SU-DHL-6 (cell line): ENCODE results near the gene RND1.

Experiments
- H2AFZ ChIP-seq: fragments of 200-600 bp; sonication (generic); 2 replicates; pipeline ENCODE4 v1.6.1; 2014; ENCODE audit warnings: low read depth, mild to moderate bottlenecking, moderate library complexity, mixed read lengths, antibody characterized with exemption, low read length; ENCODE audit not compliant: severe bottlenecking
- H3F3A ChIP-seq: fragments of 200-600 bp; shearing (Covaris generic); 2 replicates; pipeline ENCODE4 v1.6.0; 2016; ENCODE audit warnings: antibody characterized with exemption, mild to moderate bottlenecking; ENCODE audit not compliant: insufficient read depth
- H3K27ac ChIP-seq: fragments of 200-600 bp; sonication (generic); 2 replicates; pipeline ENCODE4 v1.5.1; 2016; ENCODE audit warnings: low read depth, mild to moderate bottlenecking, low read length, moderate library complexity, mixed read lengths
- H3K27me3 ChIP-seq: fragments of 200-600 bp; sonication (generic), shearing (Covaris generic); 2 replicates; pipeline ENCODE4 v1.6.0; 2014; ENCODE audit warnings: mild to moderate bottlenecking, low read length
- H3K36me3 ChIP-seq: fragments of 200-600 bp; sonication (generic); 2 replicates; pipeline ENCODE4 v1.6.1; 2014; ENCODE audit warnings: mild to moderate bottlenecking, low read length, mixed read lengths
- H3K4me2 ChIP-seq: fragments of 300-600, 200-600 bp; shearing (Covaris generic), sonication (generic); 2 replicates; pipeline ENCODE4 v1.6.0; 2014; ENCODE audit warnings: low read length, low read depth, mild to moderate bottlenecking; ENCODE audit not compliant: poor library complexity, severe bottlenecking
- H3K4me3 ChIP-seq: fragments of 200-600 bp; sonication (generic); 2 replicates; pipeline ENCODE4 v1.5.1; 2014; ENCODE audit warnings: antibody characterized with exemption, low read length, mild to moderate bottlenecking, mixed read lengths; ENCODE audit not compliant: insufficient read depth, poor library complexity, severe bottlenecking
- H3K79me2 ChIP-seq: fragments of 200-600 bp; sonication (generic); 2 replicates; pipeline ENCODE4 v1.6.1; 2014; ENCODE audit warnings: mild to moderate bottlenecking, low read length, moderate library complexity; ENCODE audit not compliant: insufficient read depth
- H3K9ac ChIP-seq: fragments of 200-600 bp; sonication (generic); 2 replicates; pipeline ENCODE4 v1.7.0; 2014; ENCODE audit warnings: mild to moderate bottlenecking, low read length
- H3K9me2 ChIP-seq: fragments of 200-600 bp; sonication (generic); replicated peaks from 2 replicates; pipeline ENCODE4 v1.6.1; 2014; ENCODE audit warnings: low read length; ENCODE audit not compliant: insufficient read depth
- H3K9me3 ChIP-seq: fragments of 200-600 bp; sonication (generic); 2 replicates; pipeline ENCODE4 v1.6.1; 2014; ENCODE audit warnings: low read length, mixed read lengths; ENCODE audit not compliant: insufficient read depth
- H4K20me1 ChIP-seq: fragments of 200-600 bp; sonication (generic); 2 replicates; pipeline ENCODE4 v1.6.1; 2014; ENCODE audit warnings: low read depth, mild to moderate bottlenecking, antibody characterized with exemption, low read length, moderate library complexity, mixed read lengths
- EZH2phosphoT487 ChIP-seq: fragments of 200-600 bp; sonication (generic), shearing (Covaris generic); conservative IDR thresholded peaks from 2 replicates; pipeline ENCODE4 v1.6.1; 2018; ENCODE audit warnings: mild to moderate bottlenecking, antibody characterized with exemption, low read length, moderate library complexity, mixed read lengths
- TF ChIP-seq, protein P1 (sequence below): fragments of 200-600 bp; sonication (generic); IDR thresholded peaks from one replicate; pipeline ENCODE4 v1.5.1; 2017; ENCODE audit warnings: antibody characterized with exemption, mild to moderate bottlenecking, low read length, moderate library complexity; ENCODE audit not compliant: insufficient read depth, poor library complexity, severe bottlenecking

Gene RND1

DNA sequence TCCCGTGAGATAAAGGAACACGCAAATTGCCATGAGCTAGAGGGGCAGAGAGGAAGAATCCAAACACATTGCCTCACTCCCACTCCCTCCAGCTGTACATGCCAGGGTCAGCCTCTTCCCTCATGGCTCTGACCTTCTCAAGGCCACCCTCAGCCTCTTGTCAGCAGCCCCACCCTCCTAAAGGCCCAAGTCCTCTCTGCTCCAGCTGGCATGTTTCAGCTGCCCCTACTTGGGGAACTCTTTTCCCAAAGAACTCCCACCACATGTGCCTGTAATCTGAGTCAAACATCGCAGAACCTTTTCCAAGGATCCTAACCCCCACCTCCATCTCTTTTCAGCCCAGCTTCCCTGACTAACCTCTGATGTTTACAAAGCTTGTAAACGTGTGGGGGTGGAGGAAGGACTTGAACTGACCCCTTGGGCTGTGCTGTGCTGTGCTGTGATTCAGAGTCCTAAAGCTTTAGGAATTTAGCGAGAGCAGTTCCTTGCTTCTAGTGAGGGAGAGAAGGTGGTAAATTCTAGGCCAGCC is 54.7 kb downstream of the RND1 start:
- Histone ChIP-seq H3K36me3 (no peaks in the 10 kb centered on the region), H3K9me3 (no peaks in the 10 kb centered on the region), H3K4me3 (no peak overlapping the region), H3K27me3 (no peaks in the 10 kb centered on the region), H2AFZ (no peak overlapping the region), H4K20me1 (no peaks in the 10 kb centered on the region), H3K27ac (no peak overlapping the region), H3K4me2 (no peak overlapping the region), H3F3A (0 out of 2 replicates have a peak, but pooled peaks cover under 1% of the 10 kb centered on the region), H3K79me2 (no peaks in the 10 kb centered on the region), H3K9ac (no peak overlapping the region), H3K9me2 (no peaks in the 10 kb centered on the region)
- no peak for TF ChIP-seq EZH2phosphoT487
- TF ChIP-seq, protein P1, sequence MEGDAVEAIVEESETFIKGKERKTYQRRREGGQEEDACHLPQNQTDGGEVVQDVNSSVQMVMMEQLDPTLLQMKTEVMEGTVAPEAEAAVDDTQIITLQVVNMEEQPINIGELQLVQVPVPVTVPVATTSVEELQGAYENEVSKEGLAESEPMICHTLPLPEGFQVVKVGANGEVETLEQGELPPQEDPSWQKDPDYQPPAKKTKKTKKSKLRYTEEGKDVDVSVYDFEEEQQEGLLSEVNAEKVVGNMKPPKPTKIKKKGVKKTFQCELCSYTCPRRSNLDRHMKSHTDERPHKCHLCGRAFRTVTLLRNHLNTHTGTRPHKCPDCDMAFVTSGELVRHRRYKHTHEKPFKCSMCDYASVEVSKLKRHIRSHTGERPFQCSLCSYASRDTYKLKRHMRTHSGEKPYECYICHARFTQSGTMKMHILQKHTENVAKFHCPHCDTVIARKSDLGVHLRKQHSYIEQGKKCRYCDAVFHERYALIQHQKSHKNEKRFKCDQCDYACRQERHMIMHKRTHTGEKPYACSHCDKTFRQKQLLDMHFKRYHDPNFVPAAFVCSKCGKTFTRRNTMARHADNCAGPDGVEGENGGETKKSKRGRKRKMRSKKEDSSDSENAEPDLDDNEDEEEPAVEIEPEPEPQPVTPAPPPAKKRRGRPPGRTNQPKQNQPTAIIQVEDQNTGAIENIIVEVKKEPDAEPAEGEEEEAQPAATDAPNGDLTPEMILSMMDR = no peak

- Histone ChIP-seq H3K36me3 (no peaks in the 10 kb centered on the region), H3F3A (no peaks in the 10 kb centered on the region), H3K27me3 (no peaks in the 10 kb centered on the region), H3K4me3 (no peak overlapping the region), H3K4me2 (no peak overlapping the region), H3K9ac (no peak overlapping the region), H2AFZ (no peak overlapping the region), H3K9me3 (no peaks in the 10 kb centered on the region), H4K20me1 (no peaks in the 10 kb centered on the region), H3K9me2 (no peaks in the 10 kb centered on the region), H3K79me2 (no peaks in the 10 kb centered on the region), H3K27ac (no peak overlapping the region)
- TF ChIP-seq, protein P1 = no peak
- TF ChIP-seq EZH2phosphoT487 = no peak
Measured at GRCh38 chr12:48807981-48808380, 57.7 kb downstream of the RND1 start.
